ENCODE results near the gene ZBTB42.

DNA sequence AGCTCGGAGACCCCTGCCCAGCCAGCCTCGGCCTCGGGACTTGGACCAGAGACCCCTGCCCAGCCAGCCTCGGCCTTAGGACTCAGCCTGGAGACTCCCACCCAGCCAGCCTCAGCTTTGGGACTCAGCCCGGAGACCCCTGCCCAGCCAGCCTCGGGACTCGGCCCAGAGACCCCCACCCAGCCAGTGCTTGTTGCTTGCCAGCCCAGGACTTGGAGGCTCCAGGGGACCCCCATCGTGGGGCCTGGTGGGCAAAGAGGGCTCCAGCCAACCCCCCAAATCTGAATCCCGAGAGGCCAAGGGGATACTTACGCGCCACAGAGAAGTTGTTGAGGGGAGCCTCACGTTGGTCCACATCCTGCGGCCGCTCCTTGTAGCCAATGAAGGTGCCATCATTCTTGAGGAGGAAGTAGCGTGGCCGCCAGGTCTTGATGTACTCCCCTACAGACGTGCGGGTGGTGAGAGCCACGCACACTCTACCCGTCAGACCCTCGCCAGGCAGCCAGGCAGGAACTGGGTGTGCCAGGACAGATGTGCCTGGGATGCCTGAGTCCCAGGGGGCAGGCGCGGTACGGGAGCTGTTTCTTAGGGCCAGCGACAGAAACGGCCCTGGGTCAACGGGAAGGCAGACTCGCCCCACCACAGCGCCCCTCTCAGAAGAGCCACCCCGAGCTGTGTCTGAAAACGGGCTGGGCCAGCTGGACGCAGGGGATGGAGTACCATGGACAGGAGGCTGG lies 21.0 kb upstream of the ZBTB42 start:
- no peak for TF ChIP-seq SP1 (IDR thresholded peaks at IDR 0.05)
- TF ChIP-seq SP1 (CRISPR knock-in tag; IDR thresholded peaks at IDR 0.05), result no peak
- no peak for TF ChIP-seq JUND (CRISPR knock-in tag; IDR thresholded peaks at IDR 0.05)
- no peak for TF ChIP-seq ZNF274 (CRISPR knock-in tag; IDR thresholded peaks at IDR 0.05)

Measured in HepG2 (cell line).